ENCODE measurements around the gene EPB41L4A.

EPB41L4A gene

DNA sequence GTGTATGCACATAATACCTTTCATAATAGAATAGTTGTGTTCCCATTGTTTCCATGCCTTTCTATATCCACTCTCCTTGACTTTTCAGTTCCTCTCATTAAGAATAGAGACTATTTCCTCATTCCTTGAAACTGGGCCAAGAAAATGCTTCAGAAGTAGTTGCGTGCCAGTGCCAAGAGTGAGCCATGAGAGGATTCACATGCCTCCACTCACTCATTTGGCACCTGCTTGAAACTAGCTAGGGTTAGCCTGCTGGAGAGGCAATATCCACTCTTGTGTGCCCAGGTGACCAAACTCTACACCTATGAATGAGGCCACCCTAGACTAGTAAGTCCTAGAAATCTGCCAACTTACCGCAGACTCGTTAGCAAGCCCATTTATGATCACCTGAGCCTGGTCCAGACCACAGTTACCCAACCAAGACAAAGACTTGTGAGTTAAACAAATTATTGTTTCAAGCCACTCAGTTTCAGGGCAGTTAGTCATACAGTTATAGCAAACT, 276.3 kb downstream of the EPB41L4A start:
- peak; percentile 75 for DNase-seq (ENCODE audit: low read depth)
- H3K4me3 ChIP-seq (ENCODE audit: low read depth, low read length) = no peak overlapping the region
- no peak for TF ChIP-seq CTCF (IDR thresholded peaks at IDR 0.05; ENCODE audit: insufficient read depth, low read depth, low read length, missing control alignments)

- no peak overlapping the region for H3K4me3 ChIP-seq (ENCODE audit: low read depth, low read length)
- no peak for TF ChIP-seq CTCF (IDR thresholded peaks at IDR 0.05; ENCODE audit: insufficient read depth, low read depth, low read length, missing control alignments)
- no peak for DNase-seq (ENCODE audit: low read depth)
Observed at GRCh38 chr5:112141582-112141981, 277.5 kb downstream of the EPB41L4A start.

DNA sequence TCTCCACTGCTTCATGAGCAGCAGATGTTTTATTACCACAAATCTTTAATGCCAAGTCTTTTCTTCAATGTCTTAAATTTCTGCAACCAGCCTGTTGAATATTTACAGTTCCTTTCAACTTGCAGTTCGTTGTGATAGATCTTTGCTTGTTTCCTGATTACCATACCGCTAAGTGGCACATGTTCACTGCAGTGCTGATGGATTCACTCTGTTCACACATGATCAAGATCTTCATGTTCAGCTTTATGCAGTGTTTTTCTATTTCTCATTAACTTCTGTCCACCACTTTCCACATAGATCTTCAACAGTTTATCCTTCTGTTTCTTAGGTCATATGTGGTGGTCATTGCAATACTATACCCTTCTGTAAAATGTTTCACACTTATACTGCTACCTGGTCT, 280.6 kb downstream of the EPB41L4A start:
- no peak for TF ChIP-seq CTCF (IDR thresholded peaks at IDR 0.05; ENCODE audit: insufficient read depth, low read depth, low read length, missing control alignments)
- no peak overlapping the region for H3K4me3 ChIP-seq (ENCODE audit: low read depth, low read length)
- no peak for DNase-seq (ENCODE audit: low read depth)

DNA sequence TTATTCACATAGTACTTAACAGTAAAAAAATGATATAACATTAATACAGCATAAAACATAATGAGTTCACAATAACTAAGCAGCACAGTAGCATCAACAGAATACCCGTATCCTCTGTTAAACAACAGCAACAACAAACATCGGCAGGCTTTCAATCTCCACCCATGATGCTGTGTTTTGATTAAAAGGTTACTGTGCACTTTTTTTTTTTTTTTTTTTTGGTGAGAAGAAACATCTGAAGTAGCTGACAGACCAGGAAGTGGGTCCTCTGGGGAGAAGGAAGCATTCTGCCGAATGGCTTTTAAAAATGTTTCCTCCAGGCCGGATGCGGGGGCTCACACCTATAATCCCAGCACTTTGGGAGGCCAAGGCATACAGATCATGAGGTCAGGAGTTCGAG, 282.3 kb downstream of the EPB41L4A start:
- H3K4me3 ChIP-seq (ENCODE audit: low read depth, low read length) = no peak overlapping the region
- no peak for TF ChIP-seq CTCF (IDR thresholded peaks at IDR 0.05; ENCODE audit: insufficient read depth, low read depth, low read length, missing control alignments)
- no peak for DNase-seq (ENCODE audit: low read depth)

DNA sequence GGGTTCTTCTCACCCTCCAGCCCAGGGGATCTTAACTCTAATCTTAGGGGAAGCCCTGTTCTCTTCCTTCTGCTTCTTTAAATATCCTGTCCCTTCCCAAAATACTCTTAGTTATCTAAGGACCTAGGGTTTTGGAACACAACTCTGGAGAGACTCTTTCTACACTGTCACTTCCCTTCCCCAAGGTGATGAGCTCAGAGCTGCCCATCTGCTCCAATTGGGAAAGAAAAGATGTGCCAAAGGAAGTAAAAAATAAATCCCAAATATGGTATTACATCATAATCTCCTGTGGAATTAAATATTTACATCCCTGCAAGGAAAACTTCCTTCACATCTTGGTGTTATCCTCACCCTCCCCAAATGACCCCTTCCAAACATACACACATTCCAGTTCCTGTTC, 291.2 kb downstream of the EPB41L4A start:
- no peak overlapping the region for H3K4me3 ChIP-seq (ENCODE audit: low read depth, low read length)
- DNase-seq (ENCODE audit: low read depth) = no peak
- TF ChIP-seq CTCF (IDR thresholded peaks at IDR 0.05; ENCODE audit: insufficient read depth, low read depth, low read length, missing control alignments) = no peak

GRCh38 chr5:112126982-112127381, 292.1 kb downstream of the EPB41L4A start:
- no peak overlapping the region for H3K4me3 ChIP-seq (ENCODE audit: low read depth, low read length)
- TF ChIP-seq CTCF (IDR thresholded peaks at IDR 0.05; ENCODE audit: insufficient read depth, low read depth, low read length, missing control alignments) = no peak
- DNase-seq (ENCODE audit: low read depth) = no peak

DNA sequence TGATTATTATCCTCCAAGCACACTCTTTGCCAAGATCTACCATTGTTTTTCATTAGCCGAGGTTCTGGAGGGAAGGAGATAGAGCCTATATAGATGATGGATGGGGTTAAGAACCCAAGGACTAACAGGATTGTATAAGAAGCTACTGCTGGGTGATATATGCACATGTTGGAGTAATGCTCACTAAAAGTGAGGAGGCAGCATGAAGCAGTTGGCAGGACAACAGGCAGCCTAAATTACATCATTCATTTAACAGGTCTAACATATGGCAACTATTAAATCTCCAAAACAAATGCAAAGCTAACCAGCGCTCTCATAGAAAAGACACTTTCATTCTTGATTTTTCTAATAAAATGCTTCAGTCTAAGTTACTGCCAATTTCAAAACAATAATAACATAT, 293.2 kb downstream of the EPB41L4A start:
- no peak for DNase-seq (ENCODE audit: low read depth)
- H3K4me3 ChIP-seq (ENCODE audit: low read depth, low read length) = no peak overlapping the region
- no peak for TF ChIP-seq CTCF (IDR thresholded peaks at IDR 0.05; ENCODE audit: insufficient read depth, low read depth, low read length, missing control alignments)

Measured in GM12865 (cell line).